ENCODE data around the gene ANKRD22. TPM values are rescaled to one million over a fixed set of nuclear protein-coding genes. Genes with fewer than 3 reads are reported as not detected.

Gene ANKRD22
- total RNA-seq, 1 experiment from 2014 or later = 4.9 TPM

DNA sequence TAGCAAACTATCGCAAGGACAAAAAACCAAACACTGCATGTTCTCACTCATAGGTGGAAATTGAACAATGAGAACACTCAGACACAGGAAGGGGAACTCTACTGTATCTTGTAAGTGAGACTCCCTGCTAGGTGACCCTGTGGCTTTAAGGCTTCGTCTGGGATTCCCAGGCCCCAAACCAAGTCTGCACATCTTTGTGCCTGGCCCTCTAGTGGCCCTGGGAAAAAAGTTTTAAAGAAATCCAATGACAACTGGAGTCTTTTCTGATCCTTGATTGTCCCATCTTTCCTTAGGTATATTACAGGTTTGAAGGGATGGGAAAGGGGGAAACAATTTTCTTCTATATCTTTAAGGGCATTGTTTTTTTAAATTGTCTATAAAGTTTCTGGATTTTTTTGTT lies 59.7 kb downstream of the ANKRD22 start:
- DNase-seq = no peak
- Histone ChIP-seq H3K4me2 (no peak overlapping the region), H3K36me3 (ENCODE audit: low read depth) (no peaks in the 10 kb centered on the region), H2AFZ (no peak overlapping the region), H3K4me1 (replicated peaks; ENCODE audit: insufficient read depth) (peaks cover 20% of the 10 kb centered on the region), H3K27me3 (ENCODE audit: insufficient read depth, low read depth) (no peaks in the 10 kb centered on the region), H4K20me1 (ENCODE audit: insufficient read depth) (no peaks in the 10 kb centered on the region), H3K9me3 (ENCODE audit: insufficient read depth, low read depth) (no peaks in the 10 kb centered on the region), H3K79me2 (ENCODE audit: low read depth) (no peaks in the 10 kb centered on the region), H3K4me3 (no peak overlapping the region), H3F3A (ENCODE audit: insufficient read depth, low read depth) (no peaks in the 10 kb centered on the region), H3K27ac (no peak overlapping the region), H3K9me2 (ENCODE audit: insufficient read depth) (no peaks in the 10 kb centered on the region)
- no TSS peak for BruUV-seq (replicated peaks)
- POLR2A ChIA-PET (ENCODE audit: unreplicated experiment) = no interaction called here
- CTCF ChIA-PET = interaction anchor here (0.7 kb wide), 1 partner anchor 195 kb away, joined by 3 read pairs; no protein-coding TSS in a partner anchor
- no peak for TF ChIP-seq EZH2 (IDR thresholded peaks at IDR 0.05; ENCODE audit: low read depth)
- TF ChIP-seq, protein P1, sequence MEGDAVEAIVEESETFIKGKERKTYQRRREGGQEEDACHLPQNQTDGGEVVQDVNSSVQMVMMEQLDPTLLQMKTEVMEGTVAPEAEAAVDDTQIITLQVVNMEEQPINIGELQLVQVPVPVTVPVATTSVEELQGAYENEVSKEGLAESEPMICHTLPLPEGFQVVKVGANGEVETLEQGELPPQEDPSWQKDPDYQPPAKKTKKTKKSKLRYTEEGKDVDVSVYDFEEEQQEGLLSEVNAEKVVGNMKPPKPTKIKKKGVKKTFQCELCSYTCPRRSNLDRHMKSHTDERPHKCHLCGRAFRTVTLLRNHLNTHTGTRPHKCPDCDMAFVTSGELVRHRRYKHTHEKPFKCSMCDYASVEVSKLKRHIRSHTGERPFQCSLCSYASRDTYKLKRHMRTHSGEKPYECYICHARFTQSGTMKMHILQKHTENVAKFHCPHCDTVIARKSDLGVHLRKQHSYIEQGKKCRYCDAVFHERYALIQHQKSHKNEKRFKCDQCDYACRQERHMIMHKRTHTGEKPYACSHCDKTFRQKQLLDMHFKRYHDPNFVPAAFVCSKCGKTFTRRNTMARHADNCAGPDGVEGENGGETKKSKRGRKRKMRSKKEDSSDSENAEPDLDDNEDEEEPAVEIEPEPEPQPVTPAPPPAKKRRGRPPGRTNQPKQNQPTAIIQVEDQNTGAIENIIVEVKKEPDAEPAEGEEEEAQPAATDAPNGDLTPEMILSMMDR (conservative IDR thresholded peaks at IDR 0.05) = peak; percentile 36; the same call in 1 of the 2 replicates
- intact Hi-C loops (cut with micrococcal nuclease; ENCODE audit: unreplicated experiment) = no loop called here

- H3F3A ChIP-seq (ENCODE audit: insufficient read depth, low read depth) = no peaks in the 10 kb centered on the region
- no peaks in the 10 kb centered on the region for H3K9me2 ChIP-seq (ENCODE audit: insufficient read depth)
- ChIA-PET POLR2A (ENCODE audit: unreplicated experiment) (no interaction called here), CTCF (no interaction called here)
- no peak overlapping the region for H2AFZ ChIP-seq
- no peaks in the 10 kb centered on the region for H3K79me2 ChIP-seq (ENCODE audit: low read depth)
- no TSS peak for BruUV-seq (replicated peaks)
- H3K27me3 ChIP-seq (ENCODE audit: insufficient read depth, low read depth) = no peaks in the 10 kb centered on the region
- H4K20me1 ChIP-seq (ENCODE audit: insufficient read depth) = no peaks in the 10 kb centered on the region
- DNase-seq = no peak
- no peak overlapping the region for H3K4me3 ChIP-seq
- H3K9me3 ChIP-seq (ENCODE audit: insufficient read depth, low read depth) = no peaks in the 10 kb centered on the region
- no peaks in the 10 kb centered on the region for H3K36me3 ChIP-seq (ENCODE audit: low read depth)
- TF ChIP-seq EZH2 (IDR thresholded peaks at IDR 0.05; ENCODE audit: low read depth) = no peak
- TF ChIP-seq, protein P1 (conservative IDR thresholded peaks at IDR 0.05) = no peak
- no peak overlapping the region for H3K4me2 ChIP-seq
- no peak overlapping the region for H3K27ac ChIP-seq
- H3K4me1 ChIP-seq (replicated peaks; ENCODE audit: insufficient read depth) = peaks cover 17% of the 10 kb centered on the region
- intact Hi-C loops (cut with micrococcal nuclease; ENCODE audit: unreplicated experiment) = no loop called here
These were observed 62.7 kb downstream of the ANKRD22 start for GRCh38 chr10:88788924-88789323.

DNA sequence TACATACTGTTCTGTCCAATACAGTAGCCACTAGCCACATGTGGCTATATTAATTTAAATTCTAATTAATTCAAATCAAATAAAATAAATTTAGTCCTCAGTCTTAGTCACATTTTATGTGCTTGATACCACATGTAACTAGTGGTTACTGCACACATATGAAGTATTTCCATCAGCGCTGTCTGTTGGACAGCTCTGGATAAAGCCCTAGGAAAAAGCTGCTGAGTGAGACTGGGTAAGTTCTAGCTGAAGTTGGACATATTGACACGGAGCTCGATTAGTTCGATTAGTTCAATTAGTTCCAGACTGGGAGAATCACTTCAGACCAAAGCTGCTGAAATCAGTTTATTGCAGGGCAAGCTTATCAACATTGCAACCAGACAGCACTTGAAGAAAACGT lies 64.2 kb downstream of the ANKRD22 start:
- Histone ChIP-seq H3K36me3 (ENCODE audit: low read depth) (no peaks in the 10 kb centered on the region), H3K9me2 (ENCODE audit: insufficient read depth) (no peaks in the 10 kb centered on the region), H3F3A (ENCODE audit: insufficient read depth, low read depth) (no peaks in the 10 kb centered on the region), H2AFZ (no peak overlapping the region), H3K79me2 (ENCODE audit: low read depth) (no peaks in the 10 kb centered on the region), H3K4me2 (no peak overlapping the region), H3K4me1 (replicated peaks; ENCODE audit: insufficient read depth) (0 out of 2 replicates have a peak, but pooled peaks cover 3% of the 10 kb centered on the region), H3K27me3 (ENCODE audit: insufficient read depth, low read depth) (no peaks in the 10 kb centered on the region), H4K20me1 (ENCODE audit: insufficient read depth) (no peaks in the 10 kb centered on the region), H3K27ac (no peak overlapping the region), H3K9me3 (ENCODE audit: insufficient read depth, low read depth) (no peaks in the 10 kb centered on the region), H3K4me3 (no peak overlapping the region)
- TF ChIP-seq EZH2 (IDR thresholded peaks at IDR 0.05; ENCODE audit: low read depth) = no peak
- TF ChIP-seq, protein P1 (conservative IDR thresholded peaks at IDR 0.05) = no peak
- ChIA-PET POLR2A (ENCODE audit: unreplicated experiment) (no interaction called here), CTCF (no interaction called here)
- intact Hi-C loops (cut with micrococcal nuclease; ENCODE audit: unreplicated experiment) = no loop called here
- BruUV-seq (replicated peaks) = no TSS peak
- no peak for DNase-seq

All from PC-9 (cell line).